AML-193 (cell line): ENCODE results near the gene TCF20.

Experiments used
- DNase-seq, 2 experiments: peaks; one replicate each; lab custom pipeline; 2025; lab: John Stamatoyannopoulos, UW

Gene TCF20

DNA sequence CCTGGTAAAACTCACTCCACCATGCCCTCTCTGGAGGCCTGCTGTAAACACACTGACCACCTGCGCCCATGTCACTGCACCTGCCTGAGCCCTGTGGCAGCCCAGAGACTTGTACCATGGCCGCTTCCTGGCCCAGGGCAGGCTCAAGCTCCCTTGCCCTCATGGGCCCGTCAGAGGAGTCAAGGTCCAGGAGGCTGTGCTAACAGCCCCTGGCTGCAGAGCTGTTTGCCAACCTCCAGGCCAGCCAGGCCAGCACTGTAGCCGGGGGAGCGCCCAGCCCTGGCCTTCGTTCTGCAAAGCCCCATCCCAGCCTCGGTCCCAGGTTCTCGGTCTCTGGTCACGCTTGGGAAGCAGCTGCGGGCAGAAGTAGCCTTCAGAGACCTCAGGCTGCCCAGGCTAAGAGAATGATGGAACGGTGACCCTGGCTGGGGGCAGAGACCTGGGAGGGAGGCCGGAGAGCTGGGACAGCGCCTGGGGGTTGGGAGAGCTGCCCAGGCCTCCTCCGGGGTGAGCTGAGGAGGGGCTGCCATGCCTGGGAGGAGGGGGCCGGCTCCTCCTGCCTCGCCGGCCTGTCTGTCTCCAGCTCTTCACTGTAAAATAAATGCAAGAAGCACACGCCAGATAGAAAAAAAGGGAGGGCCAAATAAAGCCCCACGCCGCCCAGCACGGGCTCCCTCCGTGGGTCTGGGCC, 11.9 kb upstream of the TCF20 start:
- DNase-seq = no peak

DNA sequence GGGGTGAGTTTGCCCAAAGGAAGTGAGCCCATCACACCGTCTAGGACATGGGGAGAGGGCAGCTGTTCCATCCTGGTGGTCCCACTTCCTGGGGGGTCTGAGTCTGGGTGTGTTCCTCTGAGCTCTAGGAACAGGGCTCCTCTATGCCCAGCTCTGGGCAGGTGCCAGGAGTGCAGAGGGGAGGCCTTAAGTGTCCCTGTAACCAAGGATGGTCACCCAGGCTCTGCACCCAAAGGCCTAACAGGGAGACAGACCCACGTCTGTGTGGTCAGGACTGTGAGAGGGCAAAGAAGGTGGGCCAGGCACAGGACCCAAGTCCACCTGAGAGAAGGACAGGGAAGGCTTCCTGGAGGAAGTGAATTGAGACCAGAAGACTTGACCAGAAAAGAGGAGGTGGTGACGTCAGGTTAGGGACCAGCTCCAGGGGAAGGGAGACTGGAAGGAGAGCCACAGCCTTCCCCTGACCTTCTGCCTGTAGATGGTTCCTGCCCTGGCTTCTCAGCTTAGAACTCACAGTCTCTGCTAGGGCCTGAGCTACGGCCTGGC, 11.3 kb upstream of the TCF20 start:
- DNase-seq = no peak

DNA sequence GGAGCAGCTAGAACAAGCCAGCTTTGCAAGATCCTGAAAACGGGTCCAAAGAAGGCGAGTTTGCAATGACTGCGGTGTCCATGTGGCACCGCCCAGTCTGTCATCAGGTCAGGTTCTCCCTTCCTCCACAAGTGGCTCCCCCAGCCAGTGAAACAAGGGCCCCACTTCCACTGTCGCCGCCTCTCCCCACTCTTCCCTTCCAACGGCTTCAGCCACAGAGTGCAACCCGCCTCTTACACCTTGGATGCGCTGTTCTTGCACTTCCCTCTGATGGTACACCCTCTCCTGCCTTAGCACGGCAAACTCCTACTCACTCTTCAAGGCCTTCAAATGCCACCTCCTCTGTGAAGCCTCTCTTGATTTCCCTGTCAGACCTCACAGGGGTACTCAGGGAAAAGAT, 10.8 kb upstream of the TCF20 start:
- DNase-seq = no peak

- DNase-seq = no peak
Observed at GRCh38 chr22:42280836-42281235, 10.4 kb upstream of the TCF20 start.

DNA sequence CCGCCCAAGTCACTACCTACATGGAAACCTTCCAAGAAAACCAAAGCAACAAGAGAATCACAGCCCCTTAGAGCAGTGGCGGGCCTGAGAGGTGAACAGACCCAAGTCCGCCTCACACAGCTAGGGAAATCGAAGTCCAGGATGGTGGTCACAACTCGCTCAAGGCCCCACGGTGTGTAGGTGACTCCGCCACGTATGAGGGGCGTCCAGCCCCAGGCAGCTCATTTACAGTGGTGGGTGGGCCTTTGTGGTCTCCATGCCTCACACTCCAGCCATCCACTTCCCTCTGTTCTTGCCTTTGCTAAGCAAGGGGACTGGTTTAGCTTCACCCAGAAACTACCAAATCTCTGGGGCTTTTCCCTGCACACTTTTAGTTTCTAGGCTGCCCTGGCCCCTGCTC, 9.7 kb upstream of the TCF20 start:
- DNase-seq = no peak

- no peak for DNase-seq
Observed at GRCh38 chr22:42279425-42280020, 9.1 kb upstream of the TCF20 start.

DNA sequence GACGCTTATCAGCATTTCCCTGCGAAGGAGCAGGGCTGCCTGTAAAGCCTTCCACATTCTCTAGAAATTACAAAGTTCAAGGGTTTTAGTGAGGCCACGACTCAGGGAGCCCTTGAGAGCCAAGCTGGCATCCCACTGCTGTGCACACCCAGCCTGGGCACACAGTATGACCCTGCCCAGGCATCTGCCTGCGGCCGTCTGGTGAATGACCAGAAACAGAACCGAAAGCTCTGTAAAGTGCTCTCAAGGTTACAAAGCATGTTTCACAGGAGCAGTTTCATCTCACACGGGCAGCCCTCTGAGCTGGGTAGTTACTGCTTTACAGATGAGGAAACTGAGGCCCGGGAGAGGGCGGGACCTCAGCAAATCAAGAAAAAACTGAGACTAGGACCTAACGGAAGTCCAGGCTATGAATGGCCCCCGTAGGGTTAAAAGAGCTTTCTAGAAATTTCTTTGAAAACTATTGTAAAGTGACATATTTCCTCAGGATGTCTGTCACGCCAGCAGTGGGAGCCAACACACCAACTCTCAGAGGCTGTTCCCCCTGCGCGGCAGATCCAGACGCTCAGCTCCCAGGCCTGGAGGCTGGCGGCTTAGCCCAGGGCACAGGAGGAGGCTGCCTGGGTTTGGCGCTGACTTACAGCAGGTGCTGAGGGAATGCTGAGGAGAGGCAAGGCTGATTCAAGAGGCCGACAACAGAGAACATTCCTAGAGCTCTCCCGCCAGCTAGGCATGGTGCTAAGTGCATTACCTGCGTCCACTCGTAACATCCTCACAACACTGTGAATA, 7.7 kb upstream of the TCF20 start:
- DNase-seq = no peak

DNA sequence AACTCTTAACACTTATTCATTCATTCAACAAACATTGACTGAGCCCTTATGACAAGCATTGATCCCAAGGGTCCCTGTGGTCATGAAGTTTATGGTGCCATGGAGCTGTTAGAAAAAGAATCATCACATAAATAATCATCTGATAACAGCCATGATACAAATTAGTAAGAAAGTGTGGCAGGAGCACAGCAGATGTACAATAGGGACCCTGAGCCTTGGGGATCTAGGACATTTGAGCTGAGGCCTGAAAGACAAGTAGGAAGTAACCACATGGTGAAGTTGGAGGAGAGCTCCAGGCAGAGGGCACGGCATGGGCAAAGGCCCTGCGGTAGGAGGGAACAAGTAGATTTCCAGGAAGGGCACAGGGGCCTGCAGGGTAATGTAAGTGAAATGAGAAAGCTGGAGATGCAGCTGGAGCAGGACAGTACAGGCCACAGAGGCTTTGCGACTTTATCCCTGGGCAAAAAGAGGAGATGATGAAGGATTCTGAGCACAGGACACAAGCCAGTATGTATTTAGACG, 6.8 kb upstream of the TCF20 start:
- no peak for DNase-seq

DNA sequence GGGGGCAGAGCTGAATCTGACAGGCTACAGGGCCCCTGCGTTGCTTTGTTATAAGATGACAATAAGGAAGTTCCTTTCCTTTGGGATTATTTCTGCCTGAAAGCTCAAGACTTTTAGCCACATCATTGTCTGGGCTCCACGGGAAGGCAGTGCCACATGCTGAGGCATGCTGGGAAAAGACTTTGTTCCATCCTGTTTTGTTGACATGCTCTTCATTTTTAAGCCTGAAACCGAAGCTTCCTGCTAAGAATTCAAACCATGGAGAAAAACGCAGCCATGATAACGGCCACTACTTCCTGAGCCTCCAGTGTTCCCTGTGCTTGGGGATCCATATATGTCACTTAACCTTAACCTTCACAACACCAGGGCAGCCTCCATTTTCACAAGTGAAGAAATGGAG, 5.5 kb upstream of the TCF20 start:
- DNase-seq = no peak

- no peak for DNase-seq
Observed at GRCh38 chr22:42275176-42275575, 4.7 kb upstream of the TCF20 start.

- no peak for DNase-seq
Observed at GRCh38 chr22:42273855-42274451, 3.5 kb upstream of the TCF20 start.

- peak in 1 of 2 experiments; percentile 3 for DNase-seq
Observed at GRCh38 chr22:42272431-42272999, 2.1 kb upstream of the TCF20 start.

DNA sequence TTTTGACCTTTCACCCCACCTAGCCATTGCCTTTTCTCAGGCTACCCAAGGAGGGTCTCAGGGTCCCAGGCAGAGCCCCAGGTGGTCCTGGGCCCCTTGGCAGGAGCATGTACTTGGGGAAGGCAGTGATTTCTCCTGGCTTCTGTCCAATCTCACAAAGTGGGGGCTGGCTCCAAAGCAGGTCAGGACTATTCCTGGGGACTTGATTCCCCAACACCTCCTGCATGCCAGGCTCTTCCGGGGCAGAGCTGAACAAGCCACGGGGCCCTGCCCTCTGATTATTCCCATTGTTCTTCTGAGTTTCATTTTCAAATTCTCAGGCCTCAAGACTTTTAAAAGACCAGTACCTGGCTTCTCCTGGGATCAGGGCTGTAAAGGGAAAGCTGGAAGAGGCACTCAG, 1.5 kb upstream of the TCF20 start:
- no peak for DNase-seq

- no peak for DNase-seq
Observed at GRCh38 chr22:42271191-42271813, 849 bp upstream of the TCF20 start.

GRCh38 chr22:42270176-42270509, 310 bp downstream of the TCF20 start:
- DNase-seq = no peak

DNA sequence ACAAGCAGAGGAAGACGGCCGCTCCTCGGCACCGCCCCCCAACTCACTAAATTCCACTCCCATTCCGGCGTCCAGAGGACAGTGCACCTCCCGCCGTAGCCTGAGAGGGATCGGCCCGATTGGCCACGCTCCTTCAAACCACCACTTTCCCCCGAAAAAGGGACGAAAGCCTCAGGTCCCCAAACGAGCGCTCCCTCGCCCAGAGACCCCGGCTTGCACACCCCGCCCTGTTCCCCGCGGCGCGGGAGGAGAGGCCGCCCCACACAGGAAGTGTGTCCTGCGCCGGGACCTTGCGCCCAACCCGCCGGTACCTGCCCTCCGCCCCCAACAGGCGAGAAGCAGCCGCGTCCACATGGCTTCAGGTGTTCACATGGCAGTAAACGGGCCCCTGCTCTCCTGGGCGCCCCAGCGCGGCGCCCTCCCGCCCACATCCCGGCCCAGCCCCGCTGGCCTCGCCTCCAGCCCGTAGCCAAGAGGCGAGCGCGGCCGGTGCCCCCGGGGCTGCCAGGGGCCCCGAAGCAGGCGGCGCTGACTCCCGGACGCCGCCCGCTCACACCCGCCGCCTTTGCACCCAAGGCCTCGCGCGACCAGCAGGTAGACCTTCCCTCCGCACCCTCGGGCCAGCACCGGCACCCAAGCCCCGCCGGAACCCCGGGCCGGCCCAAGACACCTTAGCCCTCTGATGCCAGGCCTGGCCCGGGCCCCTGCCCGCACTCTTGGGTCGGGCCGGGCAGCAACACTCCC, 849 bp downstream of the TCF20 start:
- DNase-seq = peak in 1 of 2 experiments; percentile 5

DNA sequence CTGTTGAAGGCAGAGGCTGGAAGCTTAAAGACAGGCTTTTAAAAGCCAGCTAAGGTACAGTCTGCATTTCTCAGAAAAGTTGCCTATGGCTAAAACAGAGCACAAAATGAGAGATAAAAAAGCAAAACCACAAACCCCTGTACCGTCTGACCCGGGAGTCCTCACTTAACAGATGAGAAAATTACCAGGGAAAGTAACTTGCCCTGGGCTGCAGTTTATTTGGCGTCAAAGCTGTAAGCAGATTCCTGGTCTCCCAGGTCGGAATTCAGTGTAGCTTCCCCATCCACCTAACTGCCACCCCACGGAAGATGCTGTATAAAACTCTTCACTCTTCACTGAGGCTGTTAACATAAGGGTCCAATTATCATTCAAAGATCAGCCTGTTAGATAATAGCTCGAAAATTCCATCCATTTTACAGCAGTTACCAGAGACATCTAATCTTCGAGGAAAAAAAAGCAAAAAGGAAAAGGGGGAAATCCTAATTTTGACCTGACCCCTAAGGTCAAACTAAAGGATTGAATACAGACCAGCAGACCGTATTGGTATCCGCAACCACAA, 1.5 kb downstream of the TCF20 start:
- no peak for DNase-seq

- DNase-seq = no peak
Observed at GRCh38 chr22:42265321-42265720, 5.1 kb downstream of the TCF20 start.

DNA sequence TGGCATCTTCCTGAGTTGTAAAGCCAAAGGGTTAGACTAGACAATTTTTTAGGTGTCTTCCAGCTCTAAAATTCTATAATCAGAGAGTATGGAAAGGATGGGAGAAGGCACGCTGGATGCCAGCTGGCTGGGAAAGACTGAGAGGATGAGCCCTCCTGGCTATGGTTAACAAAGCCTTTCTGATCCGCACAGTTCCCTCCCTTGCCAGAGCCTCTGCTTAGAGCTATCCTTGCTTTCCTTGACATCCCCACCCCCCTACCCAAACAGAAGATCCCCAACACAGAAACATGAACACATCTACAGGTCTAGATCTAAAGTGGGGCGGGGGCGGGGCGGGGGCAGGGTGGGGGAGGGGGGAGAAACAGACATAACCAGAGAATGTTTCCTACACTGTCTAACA, 6.5 kb downstream of the TCF20 start:
- no peak for DNase-seq

DNA sequence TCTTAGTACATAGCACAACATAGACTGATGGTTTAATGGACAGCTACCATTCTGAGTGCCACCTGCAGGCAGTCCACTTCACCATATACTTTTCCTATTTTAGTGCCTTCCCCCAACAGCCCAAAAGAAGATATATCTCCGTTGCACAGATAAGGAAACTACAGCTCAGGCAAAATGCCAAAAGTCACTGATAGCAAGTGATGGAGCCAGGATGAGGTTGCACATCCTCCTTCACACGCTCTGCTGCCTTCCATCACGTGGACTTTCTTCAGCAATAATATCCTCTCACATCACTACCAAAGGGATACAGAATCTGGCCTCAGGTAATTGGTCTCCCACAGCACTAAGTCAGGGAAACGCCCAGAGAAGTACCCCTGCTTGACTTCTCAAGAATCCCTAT, 7.5 kb downstream of the TCF20 start:
- no peak for DNase-seq

DNA sequence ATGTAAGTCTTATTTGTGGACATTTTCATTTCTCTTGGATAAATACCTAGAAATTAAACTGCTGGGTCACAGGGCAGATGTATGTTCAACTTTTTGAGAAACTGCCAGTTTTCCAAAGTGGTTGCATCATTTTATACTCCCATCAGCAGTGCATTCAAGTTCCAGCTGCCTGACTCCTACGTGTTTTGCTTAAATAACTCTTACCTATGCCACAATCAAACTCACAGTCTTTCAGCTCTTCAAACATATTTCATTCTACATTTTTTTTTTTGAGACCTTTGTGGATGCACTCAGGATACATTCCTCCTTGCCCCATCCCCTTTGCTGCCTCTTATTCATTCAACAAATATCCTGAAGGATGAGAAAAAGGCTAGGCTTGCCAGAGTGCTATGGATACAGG, 9.2 kb downstream of the TCF20 start:
- no peak for DNase-seq
